Colon (tissue), 2 donors: ENCODE data around the gene KLF1.
"Not testable (repeated sequence)": the region's sequence is repeated elsewhere in the genome, so short reads cannot be mapped to it uniquely, and the experiment has no call there.

Experiments used
- FAIRE-seq: peaks from 2 replicates; lab custom pipeline; 2012; peaks lifted over from hg19 to GRCh38; lab: Jason Lieb, UNC
- donor health status: control.
- donor health status: control.

Gene KLF1

GRCh38 chr19:12867120-12868099 lies 19.6 kb downstream of the KLF1 start:
- FAIRE-seq = no peak

- no peak for FAIRE-seq
These were observed 20.4 kb downstream of the KLF1 start for GRCh38 chr19:12866416-12867119.

GRCh38 chr19:12865746-12866415 lies 21.1 kb downstream of the KLF1 start:
- FAIRE-seq = no peak

- no peak for FAIRE-seq
These were observed 22.0 kb downstream of the KLF1 start for GRCh38 chr19:12864721-12865715.

- FAIRE-seq = no peak
These were observed 22.9 kb downstream of the KLF1 start for GRCh38 chr19:12864143-12864542.

GRCh38 chr19:12859546-12859945 lies 27.5 kb downstream of the KLF1 start:
- no peak for FAIRE-seq

GRCh38 chr19:12858041-12858928 lies 28.7 kb downstream of the KLF1 start:
- FAIRE-seq = no peak

GRCh38 chr19:12856653-12857052 lies 30.3 kb downstream of the KLF1 start:
- FAIRE-seq = no peak

GRCh38 chr19:12847159-12848139 lies 39.6 kb downstream of the KLF1 start:
- FAIRE-seq = no peak

- FAIRE-seq = not testable (repeated sequence)
These were observed 40.4 kb downstream of the KLF1 start for GRCh38 chr19:12846613-12847012.

GRCh38 chr19:12843999-12844732 lies 42.8 kb downstream of the KLF1 start:
- no peak for FAIRE-seq

GRCh38 chr19:12843328-12843727 lies 43.7 kb downstream of the KLF1 start:
- FAIRE-seq = no peak

- FAIRE-seq = no peak
These were observed 44.5 kb downstream of the KLF1 start for GRCh38 chr19:12842511-12842910.

- FAIRE-seq = no peak
These were observed 45.9 kb downstream of the KLF1 start for GRCh38 chr19:12841094-12841493.

- FAIRE-seq = no peak
These were observed 46.6 kb downstream of the KLF1 start for GRCh38 chr19:12840091-12841079.

- no peak for FAIRE-seq
These were observed 47.9 kb downstream of the KLF1 start for GRCh38 chr19:12838886-12839756.
